ENCODE data around the gene PCBP3. TPM values are rescaled to one million over a fixed set of nuclear protein-coding genes. Genes with fewer than 3 reads are reported as not detected.

PCBP3 gene
- total RNA-seq, 4 donors from 2014 or later: 0.13 to 0.26 TPM; not detected in 2

DNA sequence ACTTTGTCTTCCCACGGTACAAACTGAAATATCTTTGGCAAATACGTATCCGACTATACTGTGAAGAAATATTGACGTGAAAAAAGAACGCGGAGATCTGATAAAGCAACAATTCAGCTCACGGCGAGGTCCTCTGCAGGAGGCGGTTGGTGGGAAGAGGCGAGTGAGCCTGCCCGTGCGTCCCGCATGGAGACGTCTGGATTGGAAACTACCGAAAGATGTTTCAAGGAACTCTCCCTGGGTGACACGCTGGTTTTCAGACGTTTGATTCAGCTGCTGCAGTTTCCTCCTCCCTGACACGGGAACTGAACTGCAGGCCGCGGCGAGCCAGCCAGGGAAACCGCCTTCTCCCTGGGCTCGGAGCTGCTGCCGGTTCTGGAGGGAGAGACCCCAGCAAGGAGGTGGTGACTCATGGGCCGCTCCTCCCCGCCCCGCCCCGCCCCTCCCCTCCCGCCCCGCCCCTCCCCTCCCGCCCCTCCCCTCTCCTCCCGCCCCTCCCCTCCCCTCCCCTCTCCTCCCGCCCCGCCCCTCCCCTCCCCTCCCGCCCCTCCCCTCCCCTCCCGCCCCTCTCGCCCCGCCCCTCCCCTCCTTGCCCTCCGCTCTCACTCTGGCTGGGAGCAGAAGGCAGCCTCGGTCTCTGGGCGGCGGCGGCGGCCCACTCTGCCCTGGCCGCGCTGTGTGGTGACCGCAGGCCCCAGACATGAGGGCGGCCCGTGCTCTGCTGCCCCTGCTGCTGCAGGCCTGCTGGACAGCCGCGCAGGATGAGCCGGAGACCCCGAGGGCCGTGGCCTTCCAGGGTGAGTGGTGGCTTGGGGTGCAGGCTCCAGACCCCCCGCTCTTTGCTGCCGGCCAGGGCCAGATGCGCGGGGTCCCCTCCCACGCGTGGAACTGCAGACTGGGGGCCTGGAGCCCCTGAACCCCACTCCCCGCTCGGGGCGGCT lies 337.9 kb downstream of the PCBP3 start, which contains the start of gene COL6A1:
COL6A1 (plus strand) TSS at position 620 of the 941 bp plus-strand sequence; CDS start at position 701, 81 bp downstream.
- in situ Hi-C loops (cut with MboI; ENCODE audit: low sequenced_read_pairs in 4 of 4) (no loop called here), intact Hi-C loops (cut with DNase I; ENCODE audit: low total_unique reads) (no loop called here)
- H3K27ac ChIP-seq: peak within 1 kb of the TSS; percentile 71 to 85 (median 83)
- H3K27me3 ChIP-seq: peaks cover 0 to 2% (median 0%) of the 10 kb centered on the region in 3 donors
- DNase-seq (peak; percentile 59 to 77), ATAC-seq (peak; percentile 55 to 68)
- H3K9me3 ChIP-seq: no peaks in the 10 kb centered on the region
- H3K36me3 ChIP-seq: peaks cover 0 to 4% of the 10 kb centered on the region in 2 donors
- peaks cover 5 to 6% of the 10 kb centered on the region in 2 donors for H3K4me1 ChIP-seq
- TF ChIP-seq, protein P1, sequence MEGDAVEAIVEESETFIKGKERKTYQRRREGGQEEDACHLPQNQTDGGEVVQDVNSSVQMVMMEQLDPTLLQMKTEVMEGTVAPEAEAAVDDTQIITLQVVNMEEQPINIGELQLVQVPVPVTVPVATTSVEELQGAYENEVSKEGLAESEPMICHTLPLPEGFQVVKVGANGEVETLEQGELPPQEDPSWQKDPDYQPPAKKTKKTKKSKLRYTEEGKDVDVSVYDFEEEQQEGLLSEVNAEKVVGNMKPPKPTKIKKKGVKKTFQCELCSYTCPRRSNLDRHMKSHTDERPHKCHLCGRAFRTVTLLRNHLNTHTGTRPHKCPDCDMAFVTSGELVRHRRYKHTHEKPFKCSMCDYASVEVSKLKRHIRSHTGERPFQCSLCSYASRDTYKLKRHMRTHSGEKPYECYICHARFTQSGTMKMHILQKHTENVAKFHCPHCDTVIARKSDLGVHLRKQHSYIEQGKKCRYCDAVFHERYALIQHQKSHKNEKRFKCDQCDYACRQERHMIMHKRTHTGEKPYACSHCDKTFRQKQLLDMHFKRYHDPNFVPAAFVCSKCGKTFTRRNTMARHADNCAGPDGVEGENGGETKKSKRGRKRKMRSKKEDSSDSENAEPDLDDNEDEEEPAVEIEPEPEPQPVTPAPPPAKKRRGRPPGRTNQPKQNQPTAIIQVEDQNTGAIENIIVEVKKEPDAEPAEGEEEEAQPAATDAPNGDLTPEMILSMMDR (IDR thresholded peaks at IDR 0.05 in 4 of 5, conservative IDR thresholded peaks at IDR 0.05 in 1 of 5): no peak
- TF ChIP-seq POLR2A (IDR thresholded peaks at IDR 0.05): peak; percentile 36 to 66
- H3K4me3 ChIP-seq: peak within 1 kb of the TSS; percentile 68 to 97 (median 76)

DNA sequence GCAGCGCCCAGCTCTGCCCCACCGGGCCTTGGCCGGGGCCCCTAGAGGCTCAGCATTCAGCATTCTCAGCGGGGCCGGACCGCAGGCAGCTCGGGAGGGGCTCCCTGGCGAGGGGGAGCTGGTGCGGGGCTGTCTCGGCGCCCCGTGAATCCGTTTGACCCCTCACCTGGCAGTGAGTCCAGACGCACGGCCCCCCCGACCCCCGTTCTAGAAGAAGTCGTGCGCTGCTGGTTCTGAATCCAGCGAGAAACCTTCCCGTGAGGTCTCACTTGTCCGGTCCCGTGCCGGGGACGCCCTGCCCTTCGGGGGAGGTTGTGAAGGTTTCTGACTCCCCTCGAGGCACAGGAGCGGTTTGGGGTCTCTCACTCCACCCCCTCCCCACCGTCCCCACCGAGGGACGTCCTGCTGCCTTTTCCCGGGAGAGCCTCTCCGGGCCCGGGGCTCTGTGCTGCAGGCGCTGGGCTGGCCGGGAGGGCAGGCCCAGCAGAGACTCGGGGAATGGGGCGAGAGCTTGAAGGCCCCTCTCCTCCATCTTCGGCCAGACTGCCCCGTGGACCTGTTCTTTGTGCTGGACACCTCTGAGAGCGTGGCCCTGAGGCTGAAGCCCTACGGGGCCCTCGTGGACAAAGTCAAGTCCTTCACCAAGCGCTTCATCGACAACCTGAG lies 338.7 kb downstream of the PCBP3 start:
- DNase-seq: peak in 1 of 2 donors; percentile 19
- intact Hi-C loops (cut with DNase I; ENCODE audit: low total_unique reads) (no loop called here), in situ Hi-C loops (cut with MboI; ENCODE audit: low sequenced_read_pairs in 4 of 4) (no loop called here)
- H3K27me3 ChIP-seq: peaks cover 0 to 2% (median 0%) of the 10 kb centered on the region in 3 donors
- H3K27ac ChIP-seq: peak overlapping the region; percentile 71 to 81 (median 75)
- no peak for TF ChIP-seq POLR2A (IDR thresholded peaks at IDR 0.05)
- TF ChIP-seq, protein P1 (IDR thresholded peaks at IDR 0.05 in 4 of 5, conservative IDR thresholded peaks at IDR 0.05 in 1 of 5): no peak
- H3K4me1 ChIP-seq: peaks cover 5 to 6% of the 10 kb centered on the region in 2 donors
- H3K36me3 ChIP-seq: peaks cover 0 to 9% of the 10 kb centered on the region in 2 donors
- H3K4me3 ChIP-seq: peak overlapping the region; percentile 68 to 97 (median 76)
- no peaks in the 10 kb centered on the region for H3K9me3 ChIP-seq
- ATAC-seq: peak; percentile 2 to 25

DNA sequence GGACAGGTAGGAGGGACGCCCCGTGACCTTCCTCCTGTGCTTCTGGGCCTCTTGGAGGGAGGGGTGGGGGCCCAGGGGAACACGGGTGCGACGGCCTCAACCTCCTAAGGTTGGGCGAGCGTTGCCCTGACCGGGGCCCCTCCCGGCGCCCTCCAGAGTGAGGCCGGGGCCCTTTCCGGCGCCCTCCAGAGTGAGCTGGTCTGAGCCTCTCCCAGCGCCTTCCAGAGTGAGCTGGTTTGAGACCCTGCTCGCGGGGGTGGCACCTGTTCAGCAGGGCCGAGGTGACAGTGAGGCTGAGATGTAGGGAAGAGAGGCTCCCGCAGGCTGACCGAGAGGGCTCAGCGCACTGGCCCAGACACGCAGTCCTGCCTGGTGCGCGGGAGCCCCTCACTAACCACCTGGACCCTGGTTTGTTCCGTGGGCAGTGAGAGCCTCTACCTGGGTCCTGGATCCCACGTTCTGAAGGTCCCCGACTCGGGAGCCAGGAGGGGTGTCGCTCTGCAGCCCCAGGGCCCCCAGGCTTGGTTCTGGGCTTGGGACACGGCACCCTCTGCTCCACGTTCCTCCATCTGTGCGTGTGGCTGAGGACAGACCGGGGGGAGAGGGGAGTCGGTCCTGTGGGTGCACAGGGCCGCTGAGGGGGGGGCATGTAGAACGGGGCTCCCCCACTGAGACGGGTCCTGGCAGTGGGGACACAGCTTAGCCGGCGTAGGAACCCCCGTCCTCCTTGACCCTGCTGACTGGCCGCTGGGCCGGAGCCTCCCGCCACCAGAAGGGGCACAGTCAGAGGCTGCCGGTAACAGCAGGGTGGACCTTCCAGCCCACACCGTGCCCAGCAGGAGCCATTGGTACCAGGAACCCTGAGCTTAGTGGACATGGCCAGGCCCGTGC lies 339.5 kb downstream of the PCBP3 start:
- Histone ChIP-seq H3K36me3 (peaks cover 0 to 9% of the 10 kb centered on the region in 2 donors), H3K4me3 (peak overlapping the region; percentile 68 to 97 (median 76)), H3K4me1 (peaks cover 5 to 6% of the 10 kb centered on the region in 2 donors), H3K27ac (peak overlapping the region; percentile 71 to 81 (median 75)), H3K27me3 (peaks cover 0 to 2% (median 0%) of the 10 kb centered on the region in 3 donors), H3K9me3 (no peaks in the 10 kb centered on the region)
- intact Hi-C loops (cut with DNase I; ENCODE audit: low total_unique reads) (no loop called here), in situ Hi-C loops (cut with MboI; ENCODE audit: low sequenced_read_pairs in 4 of 4) (no loop called here)
- no peak for ATAC-seq
- DNase-seq: peak in 1 of 2 donors; percentile 12
- TF ChIP-seq POLR2A (IDR thresholded peaks at IDR 0.05): no peak
- TF ChIP-seq, protein P1 (IDR thresholded peaks at IDR 0.05 in 4 of 5, conservative IDR thresholded peaks at IDR 0.05 in 1 of 5): no peak

DNA sequence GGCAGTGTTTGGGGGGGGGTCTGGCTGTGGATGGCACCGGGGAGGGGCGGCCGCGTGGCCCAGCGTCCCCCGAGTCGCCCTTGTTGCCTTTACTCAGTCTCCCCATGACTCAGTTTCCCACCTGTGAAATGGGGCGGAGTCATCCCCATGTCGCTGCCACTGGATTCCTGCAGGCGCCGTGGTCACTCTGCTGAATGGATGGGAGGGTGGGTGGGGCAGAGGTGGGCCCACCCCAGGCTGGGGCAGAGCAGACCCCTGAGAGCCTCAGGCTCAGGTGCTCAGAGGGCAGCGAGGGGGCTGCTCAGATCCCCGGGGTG lies 340.1 kb downstream of the PCBP3 start:
- no peak for TF ChIP-seq POLR2A (IDR thresholded peaks at IDR 0.05)
- TF ChIP-seq, protein P1 (IDR thresholded peaks at IDR 0.05 in 4 of 5, conservative IDR thresholded peaks at IDR 0.05 in 1 of 5): no peak
- in situ Hi-C loops (cut with MboI; ENCODE audit: low sequenced_read_pairs in 4 of 4): no loop called here
- Histone ChIP-seq H3K27me3 (peaks cover 0 to 2% (median 0%) of the 10 kb centered on the region in 3 donors), H3K9me3 (no peaks in the 10 kb centered on the region), H3K4me1 (peaks cover 5 to 6% of the 10 kb centered on the region in 2 donors), H3K27ac (peak overlapping the region; percentile 71 to 81 (median 75)), H3K36me3 (peaks cover 0 to 9% of the 10 kb centered on the region in 2 donors), H3K4me3 (peak overlapping the region; percentile 68 to 97 (median 76))
- intact Hi-C loops (cut with DNase I; ENCODE audit: low total_unique reads): no loop called here
- no peak for DNase-seq
- ATAC-seq: no peak

Measured in gastrocnemius medialis (tissue), 4 donors.